Skeletal muscle satellite cell (primary cell): ENCODE data around the gene CHST9.
"Not testable (repeated sequence)": the region's sequence is repeated elsewhere in the genome, so short reads cannot be mapped to it uniquely, and the experiment has no call there.

ENCODE experiments used
- H3K27me3 ChIP-seq: 2 replicates; pipeline ENCODE4 v1.7.0; 2013; ENCODE audit warnings: low read length; ENCODE audit not compliant: control insufficient read depth, insufficient read depth
- H3K36me3 ChIP-seq: 2 replicates; pipeline ENCODE4 v1.7.0; 2013; ENCODE audit warnings: mild to moderate bottlenecking, control low read depth, low read length; ENCODE audit not compliant: insufficient read depth
- H3K4me1 ChIP-seq: 2 replicates; pipeline ENCODE4 v1.7.0; 2013; ENCODE audit warnings: low read length; ENCODE audit not compliant: control insufficient read depth, insufficient read depth
- H3K4me2 ChIP-seq: 2 replicates; pipeline ENCODE4 v1.7.0; 2013; ENCODE audit warnings: mild to moderate bottlenecking, low read length
- H3K4me3 ChIP-seq: 2 replicates; pipeline ENCODE4 v1.7.0; 2013; ENCODE audit warnings: low read length
- H3K9ac ChIP-seq: 2 replicates; pipeline ENCODE4 v1.7.0; 2013; ENCODE audit warnings: mild to moderate bottlenecking, low read depth, low read length, moderate library complexity
- H3K9me3 ChIP-seq: replicated peaks from 2 replicates; pipeline ENCODE4 v1.7.0; 2013; ENCODE audit warnings: mild to moderate bottlenecking, control low read depth, low read length

The CHST9 gene

GRCh38 chr18:27124196-27124595, 60.9 kb downstream of the CHST9 start:
- no peaks in the 10 kb centered on the region for H3K27me3 ChIP-seq

DNA sequence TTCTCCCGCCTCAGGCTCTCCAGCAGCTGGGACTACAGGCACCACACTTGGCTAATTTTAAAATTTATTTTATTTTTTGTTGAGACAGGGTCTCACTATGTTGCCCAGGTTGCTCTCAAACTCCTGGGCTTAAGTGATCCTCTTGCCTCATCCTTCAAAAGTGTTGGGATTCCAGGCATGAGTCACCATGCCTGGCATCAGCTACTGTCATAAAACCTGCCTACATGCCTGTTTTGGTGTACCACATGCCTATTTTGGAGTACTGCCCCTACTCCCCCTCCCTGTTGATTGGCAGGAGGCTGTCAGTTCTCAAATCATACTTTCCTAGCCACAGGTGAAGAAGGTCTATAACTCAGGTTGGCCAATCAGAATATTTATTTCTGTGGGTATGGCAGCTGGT, 64.0 kb downstream of the CHST9 start:
- no peak overlapping the region for H3K4me2 ChIP-seq
- H3K4me3 ChIP-seq, result no peak overlapping the region
- no peak overlapping the region for H3K9ac ChIP-seq
- peaks cover 12% of the 10 kb centered on the region for H3K4me1 ChIP-seq
- H3K27me3 ChIP-seq, result no peaks in the 10 kb centered on the region
- H3K36me3 ChIP-seq, result no peaks in the 10 kb centered on the region
- no peaks in the 10 kb centered on the region for H3K9me3 ChIP-seq

More at GRCh38 chr18:27124196-27124595, 60.9 kb downstream of the CHST9 start:
- peaks cover 12% of the 10 kb centered on the region for H3K4me1 ChIP-seq
- H3K9me3 ChIP-seq, result no peaks in the 10 kb centered on the region
- no peaks in the 10 kb centered on the region for H3K36me3 ChIP-seq
- H3K9ac ChIP-seq, result no peak overlapping the region
- H3K4me3 ChIP-seq, result no peak overlapping the region
- H3K4me2 ChIP-seq, result no peak overlapping the region

DNA sequence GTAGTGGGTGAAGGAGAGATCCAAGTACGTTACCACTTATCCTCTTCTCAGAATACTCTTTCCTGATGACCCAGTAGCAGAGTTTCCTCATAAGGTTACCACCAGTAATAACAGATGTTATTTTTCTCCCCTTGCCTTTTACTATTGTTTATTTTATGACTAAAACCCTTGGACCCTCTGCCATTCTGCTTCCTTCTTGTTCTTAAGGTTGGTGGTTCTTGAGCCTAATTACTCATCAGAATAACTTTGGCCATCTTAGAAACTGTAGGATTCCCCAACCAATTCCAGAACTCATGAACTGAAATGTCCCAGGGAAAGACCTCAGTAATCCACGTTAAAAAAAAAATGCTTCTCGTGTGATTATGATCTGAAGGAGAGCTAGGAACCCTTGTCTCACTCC, 64.9 kb downstream of the CHST9 start:
- H3K9ac ChIP-seq, result no peak overlapping the region
- no peak overlapping the region for H3K4me3 ChIP-seq
- H3K4me1 ChIP-seq, result peaks cover 12% of the 10 kb centered on the region
- H3K27me3 ChIP-seq, result no peaks in the 10 kb centered on the region
- H3K4me2 ChIP-seq, result no peak overlapping the region
- H3K36me3 ChIP-seq, result no peaks in the 10 kb centered on the region
- H3K9me3 ChIP-seq, result no peaks in the 10 kb centered on the region

- H3K36me3 ChIP-seq, result no peaks in the 10 kb centered on the region
- H3K9ac ChIP-seq, result no peak overlapping the region
Observed at GRCh38 chr18:27118973-27119372, 66.1 kb downstream of the CHST9 start.

GRCh38 chr18:27114842-27115241, 70.3 kb downstream of the CHST9 start:
- Histone ChIP-seq H3K9me3 (no peaks in the 10 kb centered on the region), H3K36me3 (no peaks in the 10 kb centered on the region), H3K9ac (no peak overlapping the region), H3K27me3 (no peaks in the 10 kb centered on the region), H3K4me1 (no peaks in the 10 kb centered on the region), H3K4me3 (no peak overlapping the region), H3K4me2 (no peak overlapping the region)

More at GRCh38 chr18:27118973-27119372, 66.1 kb downstream of the CHST9 start:
- peaks cover 12% of the 10 kb centered on the region for H3K4me1 ChIP-seq
- H3K9me3 ChIP-seq, result no peaks in the 10 kb centered on the region
- no peak overlapping the region for H3K4me3 ChIP-seq
- H3K4me2 ChIP-seq, result no peak overlapping the region
- H3K27me3 ChIP-seq, result no peaks in the 10 kb centered on the region

DNA sequence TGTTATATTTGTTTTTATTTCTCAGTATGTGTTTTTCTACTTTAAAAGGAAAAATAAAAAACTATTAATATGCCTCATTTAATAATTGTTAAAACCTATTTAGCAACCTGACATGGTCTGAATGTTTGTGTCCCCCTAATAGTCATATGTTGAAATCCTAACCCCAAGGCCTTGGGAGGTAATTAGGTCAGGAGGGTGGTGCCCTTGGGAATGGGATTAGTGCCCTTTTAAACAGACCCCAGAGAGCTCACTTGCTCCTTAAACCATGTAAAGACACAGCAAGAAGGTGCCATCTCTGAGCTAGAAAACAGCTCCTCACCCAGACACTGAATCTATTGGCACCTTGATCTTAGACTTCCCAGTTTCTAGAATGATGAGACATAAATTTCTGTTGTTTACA, 71.8 kb downstream of the CHST9 start:
- Histone ChIP-seq H3K4me3 (no peak overlapping the region), H3K4me1 (no peaks in the 10 kb centered on the region), H3K4me2 (no peak overlapping the region), H3K36me3 (no peaks in the 10 kb centered on the region), H3K9ac (no peak overlapping the region), H3K9me3 (no peaks in the 10 kb centered on the region), H3K27me3 (no peaks in the 10 kb centered on the region)

DNA sequence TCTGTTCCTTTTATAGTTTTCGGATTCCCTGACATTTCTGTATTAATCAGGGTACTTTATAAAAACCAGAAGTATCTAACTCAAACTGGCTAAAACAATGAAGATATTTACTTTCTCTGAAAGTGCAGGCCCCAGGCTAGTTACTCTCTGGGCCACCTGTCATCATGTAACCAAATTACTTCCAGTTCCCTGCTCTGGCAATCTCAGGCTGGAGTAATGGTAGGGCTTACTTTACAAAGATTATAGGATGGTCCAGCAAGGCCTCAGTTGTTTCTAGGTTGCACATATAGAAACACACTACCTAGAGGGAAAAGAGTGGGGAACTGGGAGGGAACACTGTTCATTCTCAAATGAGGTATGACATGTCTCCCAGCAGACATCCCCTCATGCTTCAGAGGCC, 74.8 kb downstream of the CHST9 start:
- Histone ChIP-seq H3K4me1 (no peaks in the 10 kb centered on the region), H3K4me3 (no peak overlapping the region), H3K27me3 (no peaks in the 10 kb centered on the region), H3K9ac (no peak overlapping the region), H3K36me3 (no peaks in the 10 kb centered on the region), H3K9me3 (no peaks in the 10 kb centered on the region), H3K4me2 (no peak overlapping the region)

DNA sequence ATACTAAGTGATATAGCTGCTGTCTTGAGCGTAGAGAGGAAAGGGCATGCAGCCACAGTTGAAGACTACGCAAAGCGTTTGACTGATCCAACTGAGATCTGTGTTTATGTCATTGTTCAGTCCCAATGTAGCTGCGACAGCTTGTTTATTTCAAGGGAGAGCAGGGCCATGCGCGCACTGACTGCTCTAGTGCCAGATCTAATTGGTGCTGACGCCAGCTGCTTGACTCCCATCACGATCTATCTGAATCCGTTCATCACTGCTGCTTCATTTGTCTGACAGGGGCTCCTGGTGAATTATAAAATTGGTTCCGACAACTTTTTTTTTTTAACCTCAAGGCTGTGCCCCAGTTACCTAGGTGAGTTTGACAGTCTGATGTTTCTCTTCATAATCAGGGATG, 75.7 kb downstream of the CHST9 start:
- H3K4me3 ChIP-seq, result no peak overlapping the region
- H3K9ac ChIP-seq, result no peak overlapping the region
- no peaks in the 10 kb centered on the region for H3K4me1 ChIP-seq
- no peaks in the 10 kb centered on the region for H3K36me3 ChIP-seq
- H3K9me3 ChIP-seq, result no peaks in the 10 kb centered on the region
- H3K27me3 ChIP-seq, result no peaks in the 10 kb centered on the region
- H3K4me2 ChIP-seq, result no peak overlapping the region

DNA sequence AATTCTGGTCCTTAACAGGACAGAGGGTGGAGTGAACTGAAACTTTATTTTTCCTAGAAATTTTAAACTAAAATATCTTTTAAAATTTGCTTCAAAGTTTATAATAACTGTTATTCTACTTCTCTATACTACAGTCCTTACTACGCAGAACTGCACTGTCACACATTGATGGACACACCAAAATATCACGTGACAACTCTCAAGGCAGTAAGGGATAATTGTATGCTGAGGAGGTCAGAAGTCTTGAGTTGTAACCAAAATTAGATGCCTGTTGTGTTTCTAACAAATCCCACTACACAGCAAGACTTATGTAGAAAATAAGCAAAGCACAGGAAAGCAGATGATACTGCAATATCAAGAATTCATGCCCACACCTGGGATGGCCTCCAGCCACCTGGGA, 76.3 kb downstream of the CHST9 start:
- H3K36me3 ChIP-seq, result no peaks in the 10 kb centered on the region
- no peak overlapping the region for H3K9ac ChIP-seq
- H3K4me3 ChIP-seq, result no peak overlapping the region
- no peaks in the 10 kb centered on the region for H3K27me3 ChIP-seq
- no peaks in the 10 kb centered on the region for H3K9me3 ChIP-seq
- no peak overlapping the region for H3K4me2 ChIP-seq
- no peaks in the 10 kb centered on the region for H3K4me1 ChIP-seq

GRCh38 chr18:27104743-27105142, 80.4 kb downstream of the CHST9 start:
- no peaks in the 10 kb centered on the region for H3K9me3 ChIP-seq
- H3K36me3 ChIP-seq, result no peaks in the 10 kb centered on the region
- H3K4me1 ChIP-seq, result no peaks in the 10 kb centered on the region
- H3K4me2 ChIP-seq, result no peak overlapping the region
- H3K9ac ChIP-seq, result no peak overlapping the region
- H3K27me3 ChIP-seq, result no peaks in the 10 kb centered on the region
- no peak overlapping the region for H3K4me3 ChIP-seq

DNA sequence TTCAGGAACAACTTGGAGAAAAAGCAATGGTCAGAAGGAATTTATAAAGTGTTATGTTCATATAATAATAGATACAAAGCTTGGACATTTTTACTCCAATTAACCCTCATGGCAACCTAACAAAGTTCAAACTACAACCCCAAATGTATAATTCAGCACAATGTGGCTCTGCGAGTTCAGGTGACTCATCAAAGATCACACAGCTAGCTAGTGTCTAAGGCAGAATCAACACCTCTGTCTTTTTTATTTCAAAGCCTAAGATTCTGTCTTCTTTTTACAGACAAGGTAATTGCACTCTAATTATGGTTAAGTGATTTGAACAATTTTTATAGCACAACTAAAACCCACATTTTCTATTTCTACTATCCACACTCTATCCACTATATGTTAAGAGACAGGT, 90.5 kb downstream of the CHST9 start:
- Histone ChIP-seq H3K4me1 (no peaks in the 10 kb centered on the region), H3K4me3 (no peak overlapping the region), H3K9me3 (no peaks in the 10 kb centered on the region), H3K36me3 (no peaks in the 10 kb centered on the region), H3K27me3 (no peaks in the 10 kb centered on the region), H3K9ac (no peak overlapping the region), H3K4me2 (no peak overlapping the region)

DNA sequence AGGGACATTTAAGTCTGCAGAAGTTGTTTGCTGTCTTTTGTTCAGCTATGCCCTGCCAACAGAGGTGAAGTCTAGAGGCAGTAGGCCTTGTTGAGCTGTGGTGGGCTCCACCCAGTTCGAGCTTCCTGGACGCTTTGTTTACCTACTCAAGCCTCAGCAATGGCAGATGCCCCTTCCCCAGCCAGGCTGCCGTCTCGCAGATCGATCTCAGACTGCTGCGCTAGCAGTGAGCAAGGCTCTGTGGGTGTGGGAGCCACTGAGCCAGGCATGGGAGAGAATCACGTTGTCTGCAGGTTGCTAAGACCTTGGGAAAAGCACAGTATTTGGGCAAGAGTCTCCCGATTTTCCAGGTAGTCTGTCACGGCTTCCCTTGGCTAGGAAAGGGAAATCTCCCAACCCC, 91.8 kb downstream of the CHST9 start:
- not testable (repeated sequence) for H3K9ac ChIP-seq, H3K27me3 ChIP-seq, H3K4me1 ChIP-seq

More for the DNA sequence above, 91.8 kb downstream of the CHST9 start:
- H3K9me3 ChIP-seq, H3K4me3 ChIP-seq, H3K4me2 ChIP-seq, H3K36me3 ChIP-seq: not testable (repeated sequence)
